Neutrophil (primary cell): ENCODE data around the gene MSH5.

Experiments used
- H3K27ac ChIP-seq: fragments of 200-600 bp; sonication (generic); 2 replicates; pipeline ENCODE4 v1.5.1; 2016; ENCODE audit warnings: mild to moderate bottlenecking, moderate library complexity
- H3K27me3 ChIP-seq: fragments of 200-600 bp; sonication (generic); 2 replicates; pipeline ENCODE4 v1.6.0; 2016; ENCODE audit warnings: mild to moderate bottlenecking
- H3K36me3 ChIP-seq: fragments of 200-600 bp; sonication (generic); 2 replicates; pipeline ENCODE4 v1.5.1; 2017
- H3K4me1 ChIP-seq, 2 experiments: fragments of 200-600 bp in 1 of 2; sonication (generic) in 1 of 2; 1 replicate in 1 of 2; 2 replicates in 1 of 2; pipeline versions ENCODE4 v1.5.1 to v1.6.1; 2013 to 2016; ENCODE audit warnings: low read depth in 1 of 2, low read length in 1 of 2, mild to moderate bottlenecking in 1 of 2, moderate library complexity in 1 of 2; ENCODE audit not compliant: control insufficient read depth in 1 of 2, insufficient read depth in 1 of 2
- H3K4me3 ChIP-seq, 2 experiments: fragments of 200-600 bp in 1 of 2; sonication (generic) in 1 of 2; 1 replicate in 1 of 2; 2 replicates in 1 of 2; pipeline ENCODE4 v1.5.1; 2013 to 2016; ENCODE audit warnings: low read depth in 1 of 2, low read length in 1 of 2, mild to moderate bottlenecking in 1 of 2, moderate library complexity in 1 of 2
- H3K9me3 ChIP-seq: fragments of 200-600 bp; sonication (generic); 2 replicates; pipeline ENCODE4 v1.5.1; 2016
- CTCF ChIP-seq: fragments of 200-600 bp; sonication (generic); IDR thresholded peaks from 2 replicates; pipeline ENCODE4 v1.5.1; 2016; ENCODE audit warnings: antibody characterized with exemption

Gene MSH5

GRCh38 chr6:31702405-31702818 is 37.4 kb upstream of the MSH5 start:
- no peak for TF ChIP-seq CTCF
- peak overlapping the region; percentile 99 for H3K27ac ChIP-seq
- H3K9me3 ChIP-seq, result no peaks in the 10 kb centered on the region
- peaks cover 25% of the 10 kb centered on the region in 2 experiments for H3K4me1 ChIP-seq
- H3K4me3 ChIP-seq, result peak overlapping the region; percentile 78 to 93
- H3K27me3 ChIP-seq, result no peaks in the 10 kb centered on the region
- H3K36me3 ChIP-seq, result peaks cover 30% of the 10 kb centered on the region

DNA sequence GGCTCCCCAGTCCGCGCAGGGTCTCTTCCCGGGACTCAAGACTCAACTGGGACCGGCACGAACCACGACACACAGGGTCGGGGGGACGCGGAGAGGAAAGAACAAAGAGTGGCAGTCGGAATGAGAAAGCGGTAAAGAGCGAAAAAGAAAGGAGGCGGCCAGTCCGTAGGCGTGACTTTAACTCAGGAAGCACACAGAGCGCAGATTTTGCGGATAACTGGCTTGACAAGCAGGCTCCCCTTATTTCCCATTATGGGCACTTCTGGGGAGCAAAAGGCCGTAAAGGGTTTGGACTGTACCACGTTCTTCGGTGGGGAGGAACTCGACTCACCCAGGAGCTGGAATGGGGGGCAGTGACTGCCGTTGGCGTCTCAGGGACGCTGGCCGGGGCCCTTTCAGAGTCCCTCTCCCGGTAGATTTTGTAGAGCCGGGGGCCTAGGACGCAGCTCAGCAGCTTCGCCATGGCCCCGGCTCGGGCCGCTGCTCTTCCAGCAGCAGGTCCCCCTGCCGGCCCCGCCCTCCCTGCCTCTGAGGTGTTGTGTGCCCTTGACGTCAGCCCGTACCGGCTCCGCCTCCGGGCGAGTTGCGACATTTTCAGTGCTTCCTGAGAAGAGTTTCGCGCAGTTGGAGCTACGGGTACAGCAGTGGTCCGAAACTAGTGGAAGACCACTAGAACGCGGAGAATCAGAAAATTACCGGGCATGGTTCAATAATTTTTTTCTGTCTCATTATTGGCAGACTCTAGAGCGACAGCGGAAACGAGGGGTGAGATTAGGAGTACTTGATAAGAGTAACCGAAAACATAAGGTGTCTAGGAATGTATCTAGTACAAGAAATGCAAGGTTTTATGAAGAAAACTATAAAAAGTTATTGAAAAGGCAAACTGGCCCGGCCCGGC is 36.7 kb upstream of the MSH5 start, which contains the start of gene ABHD16A:
ABHD16A (minus strand) TSS at position 506 of the 898 bp plus-strand sequence; CDS start at position 463, 43 bp downstream.
- peaks cover 30% of the 10 kb centered on the region for H3K36me3 ChIP-seq
- peak within 1 kb of the TSS; percentile 99 for H3K27ac ChIP-seq
- peak; percentile 68 for TF ChIP-seq CTCF
- H3K27me3 ChIP-seq, result no peaks in the 10 kb centered on the region
- no peaks in the 10 kb centered on the region for H3K9me3 ChIP-seq
- peak within 1 kb of the TSS; percentile 78 to 93 for H3K4me3 ChIP-seq
- peaks cover 25% of the 10 kb centered on the region in 2 experiments for H3K4me1 ChIP-seq

DNA sequence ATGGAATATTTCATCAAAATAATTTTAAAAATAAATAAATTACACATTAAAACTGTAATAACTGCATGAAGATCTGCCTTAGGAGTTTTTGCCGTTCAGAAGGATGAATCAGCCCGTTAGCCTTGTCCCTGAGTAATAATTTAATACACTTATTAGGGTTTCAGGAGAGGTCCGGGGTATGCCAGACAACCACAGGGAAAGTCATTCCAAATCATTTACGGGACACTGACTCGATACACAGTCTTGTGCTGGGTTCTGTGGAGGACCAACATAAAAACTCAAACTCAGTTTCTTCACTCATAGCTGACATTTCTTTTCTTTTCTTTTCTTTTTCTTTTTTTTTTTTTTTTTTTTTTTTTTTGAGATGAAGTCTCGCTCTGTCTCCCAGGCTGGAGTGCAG is 33.9 kb upstream of the MSH5 start:
- Histone ChIP-seq H3K27ac (no peak overlapping the region), H3K36me3 (peaks cover 9% of the 10 kb centered on the region), H3K4me3 (no peak overlapping the region), H3K9me3 (no peaks in the 10 kb centered on the region), H3K27me3 (no peaks in the 10 kb centered on the region), H3K4me1 (peaks cover 27 to 28% of the 10 kb centered on the region in 2 experiments)
- no peak for TF ChIP-seq CTCF

GRCh38 chr6:31706599-31706998 is 33.2 kb upstream of the MSH5 start, which contains the start of gene LY6G6F:
TSS of gene LY6G6F (plus strand) at chr6:31706866. CDS start at chr6:31706907, 41 bp downstream.
- Histone ChIP-seq H3K27ac (no peak within 1 kb of the TSS), H3K4me3 (no peak within 1 kb of the TSS)
- no peak for TF ChIP-seq CTCF

DNA sequence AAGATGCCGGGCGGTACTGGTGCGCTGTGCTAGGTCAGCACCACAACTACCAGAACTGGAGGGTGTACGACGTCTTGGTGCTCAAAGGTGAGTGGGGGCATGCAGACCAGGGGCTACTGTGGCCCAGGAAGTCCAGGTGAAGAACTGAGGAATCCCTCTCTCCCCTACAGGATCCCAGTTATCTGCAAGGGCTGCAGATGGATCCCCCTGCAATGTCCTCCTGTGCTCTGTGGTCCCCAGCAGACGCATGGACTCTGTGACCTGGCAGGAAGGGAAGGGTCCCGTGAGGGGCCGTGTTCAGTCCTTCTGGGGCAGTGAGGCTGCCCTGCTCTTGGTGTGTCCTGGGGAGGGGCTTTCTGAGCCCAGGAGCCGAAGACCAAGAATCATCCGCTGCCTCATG is 32.1 kb upstream of the MSH5 start:
- no peak for TF ChIP-seq CTCF
- Histone ChIP-seq H3K4me1 (peaks cover 21 to 23% of the 10 kb centered on the region in 2 experiments), H3K27me3 (no peaks in the 10 kb centered on the region), H3K9me3 (no peaks in the 10 kb centered on the region), H3K4me3 (no peak overlapping the region), H3K27ac (no peak overlapping the region), H3K36me3 (no peaks in the 10 kb centered on the region)

More at GRCh38 chr6:31706599-31706998, 33.2 kb upstream of the MSH5 start, which contains the start of gene LY6G6F:
- Histone ChIP-seq H3K36me3 (peaks cover 2% of the 10 kb centered on the region), H3K27me3 (no peaks in the 10 kb centered on the region), H3K4me1 (peaks cover 27 to 28% of the 10 kb centered on the region in 2 experiments), H3K9me3 (no peaks in the 10 kb centered on the region)
